ENCODE data around the gene MIF.

MIF gene

GRCh38 chr22:23883658-23884057, 10.5 kb upstream of the MIF start:
- no peaks in the 10 kb centered on the region for H3K27me3 ChIP-seq (ENCODE audit: insufficient read depth, low read length, poor library complexity)
- no peak overlapping the region for H3K4me2 ChIP-seq (ENCODE audit: insufficient read depth, low read length)
- no peak overlapping the region for H3K4me3 ChIP-seq (ENCODE audit: low read depth in 1 of 2, low read length in 2 of 2)
- DNase-seq (no peak), ATAC-seq (ENCODE audit: insufficient read depth, low read depth) (no peak)
- H3K9me3 ChIP-seq (ENCODE audit: insufficient read depth, low read length, severe bottlenecking): no peaks in the 10 kb centered on the region
- no peak overlapping the region for H2AFZ ChIP-seq (ENCODE audit: low read depth, low read length)
- no peaks in the 10 kb centered on the region for H3K36me3 ChIP-seq (ENCODE audit: insufficient read depth, low read length)
- H4K20me1 ChIP-seq (ENCODE audit: insufficient read depth, low read length): no peaks in the 10 kb centered on the region
- H3K27ac ChIP-seq (ENCODE audit: low read length): no peak overlapping the region
- H3K4me1 ChIP-seq (ENCODE audit: insufficient read depth, low read length): no peaks in the 10 kb centered on the region
- H3K9ac ChIP-seq (ENCODE audit: low read depth, low read length): no peak overlapping the region
- TF ChIP-seq EZH2 (IDR thresholded peaks at IDR 0.05; ENCODE audit: borderline replicate concordance, low read depth, low read length, severe bottlenecking) (no peak), CTCF (IDR thresholded peaks at IDR 0.05; ENCODE audit: borderline replicate concordance, extremely low read depth, low read length, poor library complexity, severe bottlenecking) (no peak)
- H3K79me2 ChIP-seq (ENCODE audit: insufficient read depth, low read length): no peaks in the 10 kb centered on the region

- no peak for ATAC-seq (ENCODE audit: insufficient read depth, low read depth)
- no peak overlapping the region for H3K4me2 ChIP-seq (ENCODE audit: insufficient read depth, low read length)
- no peaks in the 10 kb centered on the region for H3K36me3 ChIP-seq (ENCODE audit: insufficient read depth, low read length)
- H3K9ac ChIP-seq (ENCODE audit: low read depth, low read length): no peak overlapping the region
- no peaks in the 10 kb centered on the region for H3K4me1 ChIP-seq (ENCODE audit: insufficient read depth, low read length)
- no peaks in the 10 kb centered on the region for H4K20me1 ChIP-seq (ENCODE audit: insufficient read depth, low read length)
- H3K27me3 ChIP-seq (ENCODE audit: insufficient read depth, low read length, poor library complexity): no peaks in the 10 kb centered on the region
- no peak for TF ChIP-seq CTCF (IDR thresholded peaks at IDR 0.05; ENCODE audit: borderline replicate concordance, extremely low read depth, low read length, poor library complexity, severe bottlenecking)
- DNase-seq: no peak
- no peaks in the 10 kb centered on the region for H3K79me2 ChIP-seq (ENCODE audit: insufficient read depth, low read length)
- no peak overlapping the region for H3K27ac ChIP-seq (ENCODE audit: low read length)
- no peak overlapping the region for H3K4me3 ChIP-seq (ENCODE audit: low read depth in 1 of 2, low read length in 2 of 2)
- H3K9me3 ChIP-seq (ENCODE audit: insufficient read depth, low read length, severe bottlenecking): no peaks in the 10 kb centered on the region
- no peak overlapping the region for H2AFZ ChIP-seq (ENCODE audit: low read depth, low read length)
Observed at GRCh38 chr22:23884140-23884539, 10.0 kb upstream of the MIF start.

GRCh38 chr22:23888615-23889401, 5.4 kb upstream of the MIF start:
- DNase-seq (no peak), ATAC-seq (ENCODE audit: insufficient read depth, low read depth) (no peak)
- Histone ChIP-seq H3K9ac (ENCODE audit: low read depth, low read length) (no peak overlapping the region), H3K4me3 (ENCODE audit: low read depth in 1 of 2, low read length in 2 of 2) (no peak overlapping the region), H3K9me3 (ENCODE audit: insufficient read depth, low read length, severe bottlenecking) (no peaks in the 10 kb centered on the region), H3K27ac (ENCODE audit: low read length) (no peak overlapping the region), H2AFZ (ENCODE audit: low read depth, low read length) (no peak overlapping the region), H3K79me2 (ENCODE audit: insufficient read depth, low read length) (peaks cover 6% of the 10 kb centered on the region), H3K36me3 (ENCODE audit: insufficient read depth, low read length) (no peaks in the 10 kb centered on the region), H4K20me1 (ENCODE audit: insufficient read depth, low read length) (no peaks in the 10 kb centered on the region), H3K4me2 (ENCODE audit: insufficient read depth, low read length) (no peak overlapping the region), H3K27me3 (ENCODE audit: insufficient read depth, low read length, poor library complexity) (no peaks in the 10 kb centered on the region), H3K4me1 (ENCODE audit: insufficient read depth, low read length) (peaks cover 10% of the 10 kb centered on the region)
- TF ChIP-seq EZH2 (IDR thresholded peaks at IDR 0.05; ENCODE audit: borderline replicate concordance, low read depth, low read length, severe bottlenecking): no peak
- TF ChIP-seq CTCF (IDR thresholded peaks at IDR 0.05; ENCODE audit: borderline replicate concordance, extremely low read depth, low read length, poor library complexity, severe bottlenecking): peak; percentile 16
